Measurements from ENCODE around the gene WDR17.

WDR17 gene

DNA sequence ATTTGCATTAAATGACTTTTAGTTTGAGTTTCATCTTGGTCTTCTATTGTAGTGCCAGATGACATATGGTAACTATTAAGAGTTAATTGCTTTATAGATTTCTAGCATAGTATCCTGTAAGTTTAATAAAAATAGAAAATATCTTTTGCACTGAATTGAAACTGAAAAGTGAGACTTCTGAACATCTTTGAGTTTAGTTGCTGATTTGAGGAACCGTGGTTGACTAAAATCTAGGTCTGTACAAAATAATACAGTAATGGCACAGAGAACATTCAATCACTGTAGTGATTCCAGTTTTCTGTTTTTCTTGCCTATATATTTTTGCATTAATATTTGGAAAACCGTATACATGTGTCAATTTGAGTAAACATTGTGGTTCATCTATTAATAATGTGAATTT lies 69.0 kb downstream of the WDR17 start:
- TF ChIP-seq, protein P1, sequence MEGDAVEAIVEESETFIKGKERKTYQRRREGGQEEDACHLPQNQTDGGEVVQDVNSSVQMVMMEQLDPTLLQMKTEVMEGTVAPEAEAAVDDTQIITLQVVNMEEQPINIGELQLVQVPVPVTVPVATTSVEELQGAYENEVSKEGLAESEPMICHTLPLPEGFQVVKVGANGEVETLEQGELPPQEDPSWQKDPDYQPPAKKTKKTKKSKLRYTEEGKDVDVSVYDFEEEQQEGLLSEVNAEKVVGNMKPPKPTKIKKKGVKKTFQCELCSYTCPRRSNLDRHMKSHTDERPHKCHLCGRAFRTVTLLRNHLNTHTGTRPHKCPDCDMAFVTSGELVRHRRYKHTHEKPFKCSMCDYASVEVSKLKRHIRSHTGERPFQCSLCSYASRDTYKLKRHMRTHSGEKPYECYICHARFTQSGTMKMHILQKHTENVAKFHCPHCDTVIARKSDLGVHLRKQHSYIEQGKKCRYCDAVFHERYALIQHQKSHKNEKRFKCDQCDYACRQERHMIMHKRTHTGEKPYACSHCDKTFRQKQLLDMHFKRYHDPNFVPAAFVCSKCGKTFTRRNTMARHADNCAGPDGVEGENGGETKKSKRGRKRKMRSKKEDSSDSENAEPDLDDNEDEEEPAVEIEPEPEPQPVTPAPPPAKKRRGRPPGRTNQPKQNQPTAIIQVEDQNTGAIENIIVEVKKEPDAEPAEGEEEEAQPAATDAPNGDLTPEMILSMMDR (IDR thresholded peaks at IDR 0.05; ENCODE audit: low read depth, low read length), result no peak
- TF ChIP-seq, protein P2, sequence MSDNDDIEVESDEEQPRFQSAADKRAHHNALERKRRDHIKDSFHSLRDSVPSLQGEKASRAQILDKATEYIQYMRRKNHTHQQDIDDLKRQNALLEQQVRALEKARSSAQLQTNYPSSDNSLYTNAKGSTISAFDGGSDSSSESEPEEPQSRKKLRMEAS (IDR thresholded peaks at IDR 0.05; ENCODE audit: low read depth, low read length), result no peak
- no peak for TF ChIP-seq MYC (IDR thresholded peaks at IDR 0.05; ENCODE audit: low read depth, low read length)
- TF ChIP-seq POLR2A (IDR thresholded peaks at IDR 0.05; ENCODE audit: extremely low read depth, insufficient read length), result no peak
- no peak overlapping the region for H3K4me3 ChIP-seq (ENCODE audit: low read depth, low read length)
- no peak for DNase-seq (ENCODE audit: low read depth)

DNA sequence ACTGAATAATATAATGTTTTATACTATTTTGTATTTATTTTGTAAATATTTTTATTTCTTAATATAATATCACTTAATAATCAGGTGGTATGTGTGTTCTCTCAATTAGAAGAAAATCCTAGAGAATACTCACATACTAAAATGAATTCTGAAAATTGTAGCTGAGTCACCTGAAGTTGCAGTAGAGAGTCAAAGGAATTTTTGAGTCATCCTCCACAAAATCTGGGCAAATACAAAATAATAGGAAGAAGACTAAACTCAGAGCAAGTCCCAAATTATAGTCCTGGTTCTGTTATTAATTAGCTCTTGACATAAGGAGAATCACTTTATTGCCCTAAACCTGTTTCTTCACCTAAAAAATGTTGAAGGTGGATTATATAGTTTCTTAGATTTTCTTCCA lies 72.0 kb downstream of the WDR17 start:
- no peak for DNase-seq (ENCODE audit: low read depth)
- TF ChIP-seq MYC (IDR thresholded peaks at IDR 0.05; ENCODE audit: low read depth, low read length) (no peak), POLR2A (IDR thresholded peaks at IDR 0.05; ENCODE audit: extremely low read depth, insufficient read length) (no peak)
- TF ChIP-seq, protein P1 (IDR thresholded peaks at IDR 0.05; ENCODE audit: low read depth, low read length), result no peak
- TF ChIP-seq, protein P2 (IDR thresholded peaks at IDR 0.05; ENCODE audit: low read depth, low read length), result no peak
- no peak overlapping the region for H3K4me3 ChIP-seq (ENCODE audit: low read depth, low read length)

DNA sequence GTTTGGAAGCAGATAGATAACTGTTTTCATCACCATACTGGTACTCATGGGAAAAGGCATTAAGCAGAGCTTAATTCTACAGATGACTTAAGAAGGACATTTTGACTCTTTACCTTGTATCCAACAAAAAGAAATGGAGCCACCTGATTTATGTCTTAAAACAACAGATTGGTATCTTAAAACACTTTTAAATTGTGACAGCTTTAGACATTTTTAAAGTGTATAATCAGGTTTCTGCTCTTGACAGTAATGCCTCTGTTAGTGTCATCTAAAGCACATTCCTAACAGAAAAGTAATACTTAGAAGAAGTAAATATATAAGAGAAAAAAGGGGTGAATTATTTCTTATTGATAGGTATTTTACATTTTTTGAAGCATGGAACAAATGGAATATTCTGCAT lies 73.9 kb downstream of the WDR17 start:
- TF ChIP-seq, protein P1 (IDR thresholded peaks at IDR 0.05; ENCODE audit: low read depth, low read length), result no peak
- TF ChIP-seq, protein P2 (IDR thresholded peaks at IDR 0.05; ENCODE audit: low read depth, low read length), result no peak
- DNase-seq (ENCODE audit: low read depth), result no peak
- no peak overlapping the region for H3K4me3 ChIP-seq (ENCODE audit: low read depth, low read length)

DNA sequence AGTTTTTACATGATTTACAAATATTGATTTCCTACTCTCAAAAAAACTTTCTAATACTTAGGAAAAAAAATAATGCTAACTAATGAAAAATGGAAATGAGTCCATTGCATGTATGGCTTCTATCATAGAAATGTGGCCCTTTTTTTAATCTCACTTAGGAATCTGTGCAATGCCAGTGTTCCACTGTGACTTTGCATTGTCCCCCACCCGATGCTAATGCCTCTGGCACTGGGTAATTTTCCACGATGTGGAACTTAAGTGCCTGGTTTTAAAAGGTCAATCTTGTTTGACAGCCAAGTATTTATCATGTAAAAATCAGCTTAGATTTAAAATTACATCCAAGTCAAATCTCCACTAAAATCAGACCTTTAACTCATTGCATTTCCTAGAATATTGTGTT lies 76.6 kb downstream of the WDR17 start:
- TF ChIP-seq, protein P1 (IDR thresholded peaks at IDR 0.05; ENCODE audit: low read depth, low read length), result no peak
- TF ChIP-seq MYC (IDR thresholded peaks at IDR 0.05; ENCODE audit: low read depth, low read length), result no peak
- TF ChIP-seq POLR2A (IDR thresholded peaks at IDR 0.05; ENCODE audit: extremely low read depth, insufficient read length), result no peak
- TF ChIP-seq, protein P2 (IDR thresholded peaks at IDR 0.05; ENCODE audit: low read depth, low read length), result no peak
- DNase-seq (ENCODE audit: low read depth), result no peak
- no peak overlapping the region for H3K4me3 ChIP-seq (ENCODE audit: low read depth, low read length)

DNA sequence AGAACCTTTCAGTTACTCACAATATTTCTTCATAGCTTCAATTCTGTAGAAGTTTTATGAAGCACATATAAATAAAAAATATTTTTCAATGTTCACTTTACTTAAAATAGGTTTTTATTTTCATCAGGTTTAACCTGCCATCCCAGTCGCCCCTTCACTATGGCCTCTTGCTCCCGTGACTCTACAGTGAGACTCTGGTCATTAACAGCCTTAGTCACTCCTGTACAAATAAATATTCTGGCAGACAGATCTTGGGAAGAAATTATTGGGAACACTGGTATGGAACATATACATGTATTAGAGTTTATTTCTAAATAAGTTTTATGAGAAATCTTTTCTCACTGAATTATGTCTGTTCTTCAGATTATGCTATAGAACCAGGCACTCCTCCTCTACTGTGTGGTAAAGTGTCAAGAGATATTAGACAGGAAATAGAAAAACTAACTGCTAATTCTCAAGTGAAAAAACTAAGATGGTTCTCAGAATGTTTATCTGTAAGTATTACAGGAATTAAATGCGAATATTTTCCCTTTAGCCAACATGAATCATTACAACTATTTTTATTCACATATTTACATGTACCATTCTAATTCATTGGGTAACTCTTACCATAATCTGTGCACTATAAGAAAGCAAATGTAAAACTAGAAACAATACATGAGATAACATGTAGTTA lies 84.2 kb downstream of the WDR17 start:
- TF ChIP-seq POLR2A (IDR thresholded peaks at IDR 0.05; ENCODE audit: extremely low read depth, insufficient read length) (no peak), MYC (IDR thresholded peaks at IDR 0.05; ENCODE audit: low read depth, low read length) (no peak)
- TF ChIP-seq, protein P1 (IDR thresholded peaks at IDR 0.05; ENCODE audit: low read depth, low read length), result no peak
- TF ChIP-seq, protein P2 (IDR thresholded peaks at IDR 0.05; ENCODE audit: low read depth, low read length), result no peak
- no peak overlapping the region for H3K4me3 ChIP-seq (ENCODE audit: low read depth, low read length)
- DNase-seq (ENCODE audit: low read depth), result no peak
